Breast epithelium (tissue), 4 donors: ENCODE results near the gene ASCC3. TPM values are rescaled to one million over a fixed set of nuclear protein-coding genes. Genes with fewer than 3 reads are reported as not detected.

Experiments
- DNase-seq, 2 donors: peaks; one replicate each; pipeline ENCODE4 v3.0.0-alpha.2; 2019; ENCODE audit warnings: low spot score in 2 of 2
- H3K27ac ChIP-seq, 2 donors: fragments of 200-600 bp; sonication (generic) in 1 of 2; one replicate each; pipeline ENCODE4 v1.5.1; 2016 to 2019; ENCODE audit warnings: mild to moderate bottlenecking in 1 of 2
- H3K27me3 ChIP-seq, 2 donors: fragments of 200-600 bp; sonication (generic) in 1 of 2; one replicate each; pipeline versions ENCODE4 v1.5.1 to v1.6.0; 2017 to 2019; ENCODE audit warnings: control low read depth in 1 of 2, mild to moderate bottlenecking in 1 of 2
- H3K36me3 ChIP-seq: fragments of 200-600 bp; one replicate; pipeline ENCODE4 v1.5.1; 2019
- H3K4me1 ChIP-seq, 2 donors: fragments of 200-600 bp; sonication (generic); one replicate each; pipeline ENCODE4 v1.5.1; 2016 to 2019; ENCODE audit warnings: control low read depth in 1 of 2
- H3K4me3 ChIP-seq, 3 donors: fragments of 200-600 bp; sonication (generic); 1 replicate in 2 of 3; 2 replicates in 1 of 3; pipeline ENCODE4 v1.5.1; 2016 to 2019; ENCODE audit warnings: mild to moderate bottlenecking in 3 of 3, moderate library complexity in 2 of 3
- H3K9me3 ChIP-seq, 2 donors: fragments of 200-600 bp; sonication (generic) in 1 of 2; one replicate each; pipeline ENCODE4 v1.5.1; 2016 to 2019; ENCODE audit warnings: control low read depth in 1 of 2
- CTCF ChIP-seq, 3 donors: fragments of 450-650 bp; IDR thresholded peaks; one replicate each; pipeline ENCODE4 v1.5.1; 2016 to 2017; ENCODE audit warnings: antibody characterized with exemption in 3 of 3, mild to moderate bottlenecking in 3 of 3, moderate library complexity in 3 of 3
- POLR2A ChIP-seq: fragments of 450-650 bp; IDR thresholded peaks from one replicate; pipeline ENCODE4 v1.6.1; 2016; ENCODE audit warnings: antibody characterized with exemption, mild to moderate bottlenecking, moderate library complexity
- POLR2AphosphoS5 ChIP-seq, 3 donors: sonication (generic); formaldehyde crosslinking; IDR thresholded peaks; one replicate each; pipeline ENCODE4 v1.6.1; 2017; ENCODE audit warnings: antibody characterized with exemption in 3 of 3
- intact Hi-C: fragments of 100-400 bp; cut with DNase I; formaldehyde crosslinking; loops from one replicate; pipeline ENCODE4 v1.15.1; 2023; ENCODE audit warnings: low total_unique reads
- total RNA-seq, 3 donors: library from RNA; depleted of rRNA; stranded (reverse); fragments of >200 nt; gene quantifications; one replicate each; pipeline ENCODE4 v1.1.0, GENCODE V29; 2016

ASCC3 gene
- total RNA-seq, 3 donors from 2014 or later = 23.5 to 49.3 (median 44.6) TPM

GRCh38 chr6:100490065-100490464 lies 391.1 kb downstream of the ASCC3 start:
- Histone ChIP-seq H3K27ac (no peak overlapping the region), H3K4me1 (no peaks in the 10 kb centered on the region), H3K4me3 (no peak overlapping the region), H3K36me3 (no peaks in the 10 kb centered on the region), H3K27me3 (no peaks in the 10 kb centered on the region), H3K9me3 (no peaks in the 10 kb centered on the region)
- no peak for TF ChIP-seq POLR2AphosphoS5 (IDR thresholded peaks at IDR 0.05)
- TF ChIP-seq CTCF (IDR thresholded peaks at IDR 0.05) = no peak
- TF ChIP-seq POLR2A = no peak
- no peak for DNase-seq
- intact Hi-C loops = no loop called here

- intact Hi-C loops = no loop called here
- H3K4me3 ChIP-seq = no peak overlapping the region
- H3K36me3 ChIP-seq = no peaks in the 10 kb centered on the region
- H3K27ac ChIP-seq = no peak overlapping the region
- H3K9me3 ChIP-seq = no peaks in the 10 kb centered on the region
- H3K27me3 ChIP-seq = no peaks in the 10 kb centered on the region
- H3K4me1 ChIP-seq = no peaks in the 10 kb centered on the region
- no peak for DNase-seq
- TF ChIP-seq CTCF (IDR thresholded peaks at IDR 0.05) = no peak
- no peak for TF ChIP-seq POLR2A
- TF ChIP-seq POLR2AphosphoS5 (IDR thresholded peaks at IDR 0.05) = no peak
Observed at GRCh38 chr6:100488244-100488643, 392.9 kb downstream of the ASCC3 start.

- H3K4me3 ChIP-seq = no peak overlapping the region
- no peak overlapping the region for H3K27ac ChIP-seq
- intact Hi-C loops = no loop called here
- no peaks in the 10 kb centered on the region for H3K27me3 ChIP-seq
- no peak for DNase-seq
- H3K9me3 ChIP-seq = no peaks in the 10 kb centered on the region
- no peaks in the 10 kb centered on the region for H3K36me3 ChIP-seq
- no peaks in the 10 kb centered on the region for H3K4me1 ChIP-seq
- TF ChIP-seq POLR2A (no peak), POLR2AphosphoS5 (IDR thresholded peaks at IDR 0.05) (no peak), CTCF (IDR thresholded peaks at IDR 0.05) (no peak)
Observed at GRCh38 chr6:100487638-100488037, 393.5 kb downstream of the ASCC3 start.

GRCh38 chr6:100485268-100485667 lies 395.9 kb downstream of the ASCC3 start:
- Histone ChIP-seq H3K27me3 (no peaks in the 10 kb centered on the region), H3K4me1 (no peaks in the 10 kb centered on the region), H3K36me3 (no peaks in the 10 kb centered on the region), H3K9me3 (no peaks in the 10 kb centered on the region), H3K4me3 (no peak overlapping the region), H3K27ac (no peak overlapping the region)
- DNase-seq = no peak
- TF ChIP-seq POLR2AphosphoS5 (IDR thresholded peaks at IDR 0.05) = no peak
- TF ChIP-seq CTCF (IDR thresholded peaks at IDR 0.05) = no peak
- TF ChIP-seq POLR2A = no peak
- intact Hi-C loops = no loop called here

- no peaks in the 10 kb centered on the region for H3K36me3 ChIP-seq
- no peaks in the 10 kb centered on the region for H3K4me1 ChIP-seq
- no peak overlapping the region for H3K27ac ChIP-seq
- H3K9me3 ChIP-seq = no peaks in the 10 kb centered on the region
- no peaks in the 10 kb centered on the region for H3K27me3 ChIP-seq
- TF ChIP-seq POLR2AphosphoS5 (IDR thresholded peaks at IDR 0.05) = no peak
- no peak for TF ChIP-seq CTCF (IDR thresholded peaks at IDR 0.05)
- TF ChIP-seq POLR2A = no peak
- intact Hi-C loops = no loop called here
- DNase-seq = no peak
- no peak overlapping the region for H3K4me3 ChIP-seq
Observed at GRCh38 chr6:100484474-100484873, 396.7 kb downstream of the ASCC3 start.
